DOHH2 (cell line): ENCODE measurements around the gene MCF2L2.

Experiments
- EZH2phosphoT487 ChIP-seq: fragments of 200-600 bp; sonication (generic); IDR thresholded peaks from 2 replicates; pipeline ENCODE4 v1.6.1; 2017; ENCODE audit warnings: borderline replicate concordance, mild to moderate bottlenecking, antibody characterized with exemption, low read length, moderate library complexity, mixed read lengths
- TF ChIP-seq, protein P1 (sequence below): fragments of 200-600 bp; sonication (generic); IDR thresholded peaks from one replicate; pipeline ENCODE4 v1.5.1; 2014; ENCODE audit warnings: antibody characterized with exemption, mild to moderate bottlenecking, low read depth, low read length; ENCODE audit not compliant: poor library complexity, severe bottlenecking

GRCh38 chr3:183132409-183132808, 296.0 kb downstream of the MCF2L2 start:
- TF ChIP-seq, protein P1, sequence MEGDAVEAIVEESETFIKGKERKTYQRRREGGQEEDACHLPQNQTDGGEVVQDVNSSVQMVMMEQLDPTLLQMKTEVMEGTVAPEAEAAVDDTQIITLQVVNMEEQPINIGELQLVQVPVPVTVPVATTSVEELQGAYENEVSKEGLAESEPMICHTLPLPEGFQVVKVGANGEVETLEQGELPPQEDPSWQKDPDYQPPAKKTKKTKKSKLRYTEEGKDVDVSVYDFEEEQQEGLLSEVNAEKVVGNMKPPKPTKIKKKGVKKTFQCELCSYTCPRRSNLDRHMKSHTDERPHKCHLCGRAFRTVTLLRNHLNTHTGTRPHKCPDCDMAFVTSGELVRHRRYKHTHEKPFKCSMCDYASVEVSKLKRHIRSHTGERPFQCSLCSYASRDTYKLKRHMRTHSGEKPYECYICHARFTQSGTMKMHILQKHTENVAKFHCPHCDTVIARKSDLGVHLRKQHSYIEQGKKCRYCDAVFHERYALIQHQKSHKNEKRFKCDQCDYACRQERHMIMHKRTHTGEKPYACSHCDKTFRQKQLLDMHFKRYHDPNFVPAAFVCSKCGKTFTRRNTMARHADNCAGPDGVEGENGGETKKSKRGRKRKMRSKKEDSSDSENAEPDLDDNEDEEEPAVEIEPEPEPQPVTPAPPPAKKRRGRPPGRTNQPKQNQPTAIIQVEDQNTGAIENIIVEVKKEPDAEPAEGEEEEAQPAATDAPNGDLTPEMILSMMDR, result no peak
- no peak for TF ChIP-seq EZH2phosphoT487
